ENCODE measurements around the gene NME1. TPM values are rescaled to one million over a fixed set of nuclear protein-coding genes. Genes with fewer than 3 reads are reported as not detected.
"Not testable (repeated sequence)": the region's sequence is repeated elsewhere in the genome, so short reads cannot be mapped to it uniquely, and the experiment has no call there.

The NME1 gene
- total RNA-seq, 1 donor from 2014 or later = 70.6 TPM

DNA sequence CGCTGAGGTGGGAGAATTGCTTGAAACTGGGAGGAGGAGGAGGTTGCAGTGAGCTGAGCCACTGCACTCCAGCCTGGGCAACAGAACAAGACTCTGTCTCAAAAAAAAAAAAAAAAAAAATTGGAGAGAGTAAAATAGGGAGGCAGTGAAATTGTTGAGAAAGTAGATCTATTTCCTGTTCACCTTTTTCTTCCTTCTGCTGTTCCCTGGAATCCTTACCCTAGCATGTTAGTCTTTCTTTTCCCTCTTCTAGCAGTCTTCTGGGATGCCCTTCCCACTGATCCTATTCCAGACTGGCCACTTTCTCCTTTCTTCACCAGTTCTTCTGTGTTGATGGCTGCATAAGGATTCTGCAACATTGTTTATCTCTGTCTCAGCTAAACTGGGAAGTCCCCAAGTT, 16.0 kb downstream of the NME1 start:
- peaks cover 18 to 46% of the 10 kb centered on the region in 2 donors for H3K36me3 ChIP-seq
- DNase-seq (ENCODE audit: low spot score in 2 of 2) = no peak
- H3K9me3 ChIP-seq = no peaks in the 10 kb centered on the region
- intact Hi-C loops (cut with DNase I) = loop anchor here (5.0 kb wide), 2 partner anchors 47 to 167 kb away; partner anchors contain the start of gene SPAG9
- no peaks in the 10 kb centered on the region for H3K27me3 ChIP-seq
- H3K4me3 ChIP-seq = no peak overlapping the region
- no peak overlapping the region for H3K27ac ChIP-seq
- TF ChIP-seq, protein P1, sequence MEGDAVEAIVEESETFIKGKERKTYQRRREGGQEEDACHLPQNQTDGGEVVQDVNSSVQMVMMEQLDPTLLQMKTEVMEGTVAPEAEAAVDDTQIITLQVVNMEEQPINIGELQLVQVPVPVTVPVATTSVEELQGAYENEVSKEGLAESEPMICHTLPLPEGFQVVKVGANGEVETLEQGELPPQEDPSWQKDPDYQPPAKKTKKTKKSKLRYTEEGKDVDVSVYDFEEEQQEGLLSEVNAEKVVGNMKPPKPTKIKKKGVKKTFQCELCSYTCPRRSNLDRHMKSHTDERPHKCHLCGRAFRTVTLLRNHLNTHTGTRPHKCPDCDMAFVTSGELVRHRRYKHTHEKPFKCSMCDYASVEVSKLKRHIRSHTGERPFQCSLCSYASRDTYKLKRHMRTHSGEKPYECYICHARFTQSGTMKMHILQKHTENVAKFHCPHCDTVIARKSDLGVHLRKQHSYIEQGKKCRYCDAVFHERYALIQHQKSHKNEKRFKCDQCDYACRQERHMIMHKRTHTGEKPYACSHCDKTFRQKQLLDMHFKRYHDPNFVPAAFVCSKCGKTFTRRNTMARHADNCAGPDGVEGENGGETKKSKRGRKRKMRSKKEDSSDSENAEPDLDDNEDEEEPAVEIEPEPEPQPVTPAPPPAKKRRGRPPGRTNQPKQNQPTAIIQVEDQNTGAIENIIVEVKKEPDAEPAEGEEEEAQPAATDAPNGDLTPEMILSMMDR (IDR thresholded peaks at IDR 0.05) = no peak
- H3K4me1 ChIP-seq = peaks cover 0 to 10% of the 10 kb centered on the region in 2 donors

DNA sequence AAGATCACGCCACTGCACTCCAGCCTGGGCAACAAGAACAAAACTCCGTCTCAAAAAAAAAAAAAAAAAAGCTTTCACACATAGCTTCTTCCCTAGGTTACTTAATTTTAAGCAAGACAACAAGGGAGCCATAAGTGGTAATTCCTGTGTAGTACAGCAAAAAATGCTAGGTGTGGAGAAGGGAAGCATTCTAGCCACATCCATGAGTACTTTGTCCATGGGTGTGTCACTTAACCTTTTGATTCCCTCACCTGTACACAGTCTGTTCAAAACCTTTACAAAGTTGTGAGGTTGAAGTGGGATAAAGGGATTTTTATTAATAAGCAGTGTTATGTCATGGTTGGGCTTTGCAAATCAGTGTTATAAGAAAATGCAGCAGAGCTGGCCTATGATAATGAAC, 17.4 kb downstream of the NME1 start:
- no peak overlapping the region for H3K27ac ChIP-seq
- H3K36me3 ChIP-seq = peaks cover 18 to 46% of the 10 kb centered on the region in 2 donors
- H3K4me3 ChIP-seq = no peak overlapping the region
- intact Hi-C loops (cut with DNase I) = no loop called here
- TF ChIP-seq, protein P1 (IDR thresholded peaks at IDR 0.05) = no peak
- H3K9me3 ChIP-seq = no peaks in the 10 kb centered on the region
- no peaks in the 10 kb centered on the region for H3K27me3 ChIP-seq
- H3K4me1 ChIP-seq = peaks cover 0 to 3% of the 10 kb centered on the region in 2 donors
- no peak for DNase-seq (ENCODE audit: low spot score in 2 of 2)

DNA sequence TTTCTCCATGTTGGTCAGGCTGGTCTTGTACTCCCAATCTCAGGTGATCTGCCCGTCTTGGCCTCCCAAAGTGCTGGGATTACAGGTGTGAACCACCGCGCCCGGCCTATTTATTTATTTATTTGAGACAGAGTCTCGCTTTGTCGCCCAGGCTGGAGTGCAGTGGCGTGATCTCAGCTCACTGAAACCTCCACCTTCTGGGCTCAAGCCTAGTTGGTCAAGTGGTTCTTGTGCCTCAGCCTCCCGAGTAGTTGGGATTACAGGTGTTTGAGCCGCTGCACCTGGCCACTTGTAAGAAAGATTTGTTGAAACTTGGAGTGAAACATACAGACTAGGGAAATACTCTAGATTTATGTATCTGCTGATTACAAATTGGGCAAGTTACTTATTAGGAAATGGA, 18.7 kb downstream of the NME1 start:
- H3K27me3 ChIP-seq; H3K9me3 ChIP-seq; intact Hi-C loops (cut with DNase I); H3K4me3 ChIP-seq; H3K4me1 ChIP-seq; H3K27ac ChIP-seq; DNase-seq (ENCODE audit: low spot score in 2 of 2): not testable (repeated sequence)
- peaks cover 18 to 46% of the 10 kb centered on the region in 2 donors for H3K36me3 ChIP-seq

DNA sequence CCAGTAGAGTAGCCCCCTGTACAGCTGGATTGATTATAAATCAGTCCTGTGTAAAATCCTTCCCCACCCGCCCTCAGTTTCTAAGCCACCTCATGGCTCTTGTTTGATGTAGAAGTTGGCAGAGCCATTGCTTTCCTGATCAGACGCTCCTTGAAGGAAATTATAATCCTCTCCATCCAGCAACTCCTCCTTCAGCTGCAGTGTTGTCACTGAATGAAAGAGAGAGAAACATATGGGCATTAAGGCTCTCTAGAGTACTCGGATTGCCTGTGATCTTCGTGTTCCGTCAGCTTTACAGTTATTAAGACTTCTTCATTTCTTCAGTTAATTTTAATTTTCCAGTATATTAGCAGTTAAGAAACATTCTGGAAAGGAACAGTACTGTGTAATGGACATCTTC, 27.1 kb downstream of the NME1 start:
- intact Hi-C loops (cut with DNase I) = no loop called here
- TF ChIP-seq, protein P1 (IDR thresholded peaks at IDR 0.05) = no peak
- Histone ChIP-seq H3K27me3 (no peaks in the 10 kb centered on the region), H3K27ac (no peak overlapping the region), H3K4me1 (no peaks in the 10 kb centered on the region), H3K9me3 (no peaks in the 10 kb centered on the region), H3K36me3 (peaks cover 14 to 22% of the 10 kb centered on the region in 2 donors), H3K4me3 (no peak overlapping the region)
- no peak for DNase-seq (ENCODE audit: low spot score in 2 of 2)

DNA sequence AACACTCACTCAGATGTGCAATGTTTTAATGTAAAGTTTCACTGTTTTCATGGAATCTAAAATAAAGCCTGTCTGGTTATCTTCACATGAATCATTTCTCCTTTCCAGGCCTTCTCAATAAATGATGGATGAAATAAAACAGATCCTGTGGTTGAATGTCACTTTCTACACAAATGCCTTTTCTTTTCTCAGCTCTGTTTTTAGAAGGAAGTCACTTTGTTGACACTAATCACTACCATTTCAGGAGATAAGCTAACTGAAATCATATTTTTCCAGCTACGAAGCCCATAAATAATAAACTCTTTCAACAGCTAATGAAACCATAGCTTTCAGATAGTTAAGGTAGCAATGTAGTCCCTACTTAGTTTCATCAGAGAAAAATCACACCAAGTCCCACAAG, 30.8 kb downstream of the NME1 start:
- no peak overlapping the region for H3K4me3 ChIP-seq
- no peaks in the 10 kb centered on the region for H3K27me3 ChIP-seq
- H3K9me3 ChIP-seq = no peaks in the 10 kb centered on the region
- DNase-seq (ENCODE audit: low spot score in 2 of 2) = no peak
- TF ChIP-seq, protein P1 (IDR thresholded peaks at IDR 0.05) = no peak
- no peaks in the 10 kb centered on the region for H3K4me1 ChIP-seq
- no peak overlapping the region for H3K27ac ChIP-seq
- H3K36me3 ChIP-seq = peaks cover 21 to 38% of the 10 kb centered on the region in 2 donors
- intact Hi-C loops (cut with DNase I) = no loop called here

DNA sequence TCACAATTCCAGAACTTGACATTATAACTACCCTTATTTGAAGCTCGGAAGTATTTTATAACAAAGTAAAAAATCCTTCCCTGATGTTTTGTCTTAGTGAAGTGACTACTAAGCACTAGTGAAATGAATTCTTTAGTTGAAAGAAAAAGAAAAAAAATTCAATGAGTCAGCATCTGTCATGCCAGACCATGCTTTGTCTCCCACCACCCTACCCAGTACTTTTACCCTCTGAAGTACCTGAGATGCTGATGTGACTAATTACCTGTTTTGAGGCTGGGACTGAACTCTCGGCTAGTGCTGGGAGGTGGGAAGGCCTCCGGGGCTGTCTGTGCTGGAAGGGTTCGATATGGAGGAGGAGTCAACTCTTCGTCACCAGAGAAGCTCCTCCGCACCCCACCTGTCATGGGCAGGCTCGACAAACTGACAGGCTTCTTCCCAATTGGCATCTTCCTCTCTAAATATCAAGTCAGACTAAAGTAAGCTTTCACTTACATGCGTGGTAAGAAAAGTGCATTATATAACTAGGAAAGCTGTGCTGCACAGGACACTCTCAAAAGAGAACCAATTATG, 32.5 kb downstream of the NME1 start:
- Histone ChIP-seq H3K4me1 (no peaks in the 10 kb centered on the region), H3K27me3 (no peaks in the 10 kb centered on the region), H3K9me3 (no peaks in the 10 kb centered on the region), H3K36me3 (peaks cover 24 to 55% of the 10 kb centered on the region in 2 donors), H3K27ac (no peak overlapping the region), H3K4me3 (no peak overlapping the region)
- TF ChIP-seq, protein P1 (IDR thresholded peaks at IDR 0.05) = no peak
- no peak for DNase-seq (ENCODE audit: low spot score in 2 of 2)
- intact Hi-C loops (cut with DNase I) = no loop called here

Data from ascending aorta (tissue), 2 donors.